Heart left ventricle (tissue), 13 donors: ENCODE results near the gene RAC3.
A peak's percentile ranks its signal among the peaks of the same experiment; 100 is the strongest.

ENCODE experiments used
- POLR2A ChIP-seq, 2 donors: fragments of 450-650 bp; IDR thresholded peaks; one replicate each; pipeline ENCODE4 v1.6.1; 2017; ENCODE audit warnings: antibody characterized with exemption in 2 of 2, mild to moderate bottlenecking in 2 of 2, moderate library complexity in 2 of 2
- TF ChIP-seq, protein P1 (sequence below), 12 donors: fragments of 200-600 bp; sonication (generic) in 4 of 12; IDR thresholded peaks; one replicate each; pipeline versions ENCODE4 v1.5.0 to v1.8.0; 2018 to 2022; ENCODE audit warnings: antibody characterized with exemption in 12 of 12, mild to moderate bottlenecking in 5 of 12
- donor health status: ischemic (EF 13 %, LVEDD 7.1; RV severe dilation, severe dysfunction).
- donor health status: DM: no; HTN: yes; CAD: no.
- donor health status: DM: no; HTN: no; CAD: no.
- donor health status: ischemic (EF 25% LVEDD 6.9; RV normal size, moderate dysfunction).
- donor health status: ischemic (EF 25% LVEDD 5.7; RV mildly dilated, moderate dysfunction).
- donor health status: ischemic (EF 35%, LVEDD 5.7; RV mildly dilated, moderate dysfunction).
- donor health status: nonischemic (EF 11% LVEDD 7.7; RV severe dilation, severe dysfunction).
- donor health status: DM: yes; HTN: yes; CAD: no.
- donor health status: PGD.
- donor health status: ischemic (EF 29% LVEDD 5.4; RV normal size, mild dysfunction).
- donor health status: nonischemic (EF 23%, LVEDD 6.1; RV moderate dilation, normal function).

GRCh38 chr17:81991684-81992305, 39.7 kb upstream of the RAC3 start:
- TF ChIP-seq, protein P1, sequence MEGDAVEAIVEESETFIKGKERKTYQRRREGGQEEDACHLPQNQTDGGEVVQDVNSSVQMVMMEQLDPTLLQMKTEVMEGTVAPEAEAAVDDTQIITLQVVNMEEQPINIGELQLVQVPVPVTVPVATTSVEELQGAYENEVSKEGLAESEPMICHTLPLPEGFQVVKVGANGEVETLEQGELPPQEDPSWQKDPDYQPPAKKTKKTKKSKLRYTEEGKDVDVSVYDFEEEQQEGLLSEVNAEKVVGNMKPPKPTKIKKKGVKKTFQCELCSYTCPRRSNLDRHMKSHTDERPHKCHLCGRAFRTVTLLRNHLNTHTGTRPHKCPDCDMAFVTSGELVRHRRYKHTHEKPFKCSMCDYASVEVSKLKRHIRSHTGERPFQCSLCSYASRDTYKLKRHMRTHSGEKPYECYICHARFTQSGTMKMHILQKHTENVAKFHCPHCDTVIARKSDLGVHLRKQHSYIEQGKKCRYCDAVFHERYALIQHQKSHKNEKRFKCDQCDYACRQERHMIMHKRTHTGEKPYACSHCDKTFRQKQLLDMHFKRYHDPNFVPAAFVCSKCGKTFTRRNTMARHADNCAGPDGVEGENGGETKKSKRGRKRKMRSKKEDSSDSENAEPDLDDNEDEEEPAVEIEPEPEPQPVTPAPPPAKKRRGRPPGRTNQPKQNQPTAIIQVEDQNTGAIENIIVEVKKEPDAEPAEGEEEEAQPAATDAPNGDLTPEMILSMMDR (IDR thresholded peaks at IDR 0.05), result peak in 2 of 12 donors; percentile 13 to 22
- no peak for TF ChIP-seq POLR2A (IDR thresholded peaks at IDR 0.05)
